ENCODE measurements around the gene COX19.

GRCh38 chr7:1005303-1005702 lies 30.0 kb upstream of the COX19 start:
- TF ChIP-seq, protein P1, sequence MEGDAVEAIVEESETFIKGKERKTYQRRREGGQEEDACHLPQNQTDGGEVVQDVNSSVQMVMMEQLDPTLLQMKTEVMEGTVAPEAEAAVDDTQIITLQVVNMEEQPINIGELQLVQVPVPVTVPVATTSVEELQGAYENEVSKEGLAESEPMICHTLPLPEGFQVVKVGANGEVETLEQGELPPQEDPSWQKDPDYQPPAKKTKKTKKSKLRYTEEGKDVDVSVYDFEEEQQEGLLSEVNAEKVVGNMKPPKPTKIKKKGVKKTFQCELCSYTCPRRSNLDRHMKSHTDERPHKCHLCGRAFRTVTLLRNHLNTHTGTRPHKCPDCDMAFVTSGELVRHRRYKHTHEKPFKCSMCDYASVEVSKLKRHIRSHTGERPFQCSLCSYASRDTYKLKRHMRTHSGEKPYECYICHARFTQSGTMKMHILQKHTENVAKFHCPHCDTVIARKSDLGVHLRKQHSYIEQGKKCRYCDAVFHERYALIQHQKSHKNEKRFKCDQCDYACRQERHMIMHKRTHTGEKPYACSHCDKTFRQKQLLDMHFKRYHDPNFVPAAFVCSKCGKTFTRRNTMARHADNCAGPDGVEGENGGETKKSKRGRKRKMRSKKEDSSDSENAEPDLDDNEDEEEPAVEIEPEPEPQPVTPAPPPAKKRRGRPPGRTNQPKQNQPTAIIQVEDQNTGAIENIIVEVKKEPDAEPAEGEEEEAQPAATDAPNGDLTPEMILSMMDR (IDR thresholded peaks at IDR 0.05; ENCODE audit: low read depth, low read length) = no peak
- TF ChIP-seq EZH2phosphoT487 (IDR thresholded peaks at IDR 0.05; ENCODE audit: low read depth) = no peak

Measured in OCI-LY3 (cell line).